Hepatic stellate cell (primary cell): Measurements from ENCODE around the gene METTL23.
A peak's percentile ranks its signal among the peaks of the same experiment; 100 is the strongest.

Experiments
- DNase-seq: peaks from one replicate; pipeline ENCODE4 v3.0.0; 2011; ENCODE audit warnings: low spot score

METTL23 gene

DNA sequence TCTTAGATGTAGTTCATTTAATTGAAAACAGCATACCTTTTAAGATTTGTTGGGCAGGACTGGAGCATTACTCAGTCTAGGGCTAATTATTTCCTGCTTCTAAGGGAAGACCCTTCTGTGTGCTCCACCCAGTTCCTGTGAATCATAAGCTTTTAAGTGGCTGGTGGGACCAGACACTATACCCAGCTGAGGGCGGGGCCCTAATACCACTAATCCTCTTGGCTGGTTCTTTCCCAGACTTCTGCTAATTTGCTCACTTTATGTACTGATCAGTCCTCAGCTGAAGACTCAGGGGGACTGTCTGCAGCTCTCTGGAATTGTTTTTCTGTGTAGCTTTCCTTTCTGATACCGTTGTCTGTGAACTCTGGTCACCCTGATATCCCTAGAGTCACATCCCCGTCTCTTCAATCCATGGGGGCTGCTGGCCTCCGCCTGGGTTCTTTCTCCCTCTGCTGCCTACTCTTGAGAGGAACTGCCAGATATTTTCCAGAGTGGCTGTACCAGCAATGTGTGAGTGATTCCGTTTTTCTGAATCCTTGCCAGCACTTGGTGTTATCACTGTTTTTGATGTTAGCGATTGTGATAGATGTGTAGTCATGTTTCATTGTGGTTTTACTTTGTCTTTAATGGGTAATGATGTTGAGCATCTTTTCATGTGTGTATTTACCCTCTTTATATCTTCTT is 46.3 kb downstream of the METTL23 start:
- peak; percentile 30 for DNase-seq

DNA sequence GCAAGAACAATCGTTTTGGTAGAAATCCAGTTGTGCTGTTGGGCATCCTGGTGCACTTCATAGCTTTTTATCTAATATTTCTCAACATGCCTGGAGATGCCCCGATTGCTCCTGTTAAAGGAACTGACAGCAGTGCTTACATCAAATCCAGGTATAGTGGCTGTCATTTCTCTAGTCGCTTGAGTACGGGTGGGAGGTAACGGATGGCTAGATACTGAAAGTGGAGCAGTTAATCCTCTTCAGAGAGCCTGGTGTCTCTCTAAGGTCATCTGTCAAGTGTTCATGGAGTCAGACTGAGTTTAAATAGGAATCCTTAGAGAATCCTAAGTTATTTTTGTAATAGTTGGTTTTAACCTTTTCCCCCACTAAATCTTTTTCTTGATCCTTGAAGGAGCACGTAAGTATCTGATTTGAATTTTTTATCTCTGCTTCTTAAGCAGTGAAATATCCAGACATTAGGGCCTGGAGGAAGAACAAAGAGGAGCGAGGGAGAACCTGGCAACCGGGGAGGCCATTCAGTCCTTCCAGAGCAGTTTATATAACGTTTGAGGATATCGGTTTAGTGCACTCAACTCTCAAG is 48.5 kb downstream of the METTL23 start:
- no peak for DNase-seq

DNA sequence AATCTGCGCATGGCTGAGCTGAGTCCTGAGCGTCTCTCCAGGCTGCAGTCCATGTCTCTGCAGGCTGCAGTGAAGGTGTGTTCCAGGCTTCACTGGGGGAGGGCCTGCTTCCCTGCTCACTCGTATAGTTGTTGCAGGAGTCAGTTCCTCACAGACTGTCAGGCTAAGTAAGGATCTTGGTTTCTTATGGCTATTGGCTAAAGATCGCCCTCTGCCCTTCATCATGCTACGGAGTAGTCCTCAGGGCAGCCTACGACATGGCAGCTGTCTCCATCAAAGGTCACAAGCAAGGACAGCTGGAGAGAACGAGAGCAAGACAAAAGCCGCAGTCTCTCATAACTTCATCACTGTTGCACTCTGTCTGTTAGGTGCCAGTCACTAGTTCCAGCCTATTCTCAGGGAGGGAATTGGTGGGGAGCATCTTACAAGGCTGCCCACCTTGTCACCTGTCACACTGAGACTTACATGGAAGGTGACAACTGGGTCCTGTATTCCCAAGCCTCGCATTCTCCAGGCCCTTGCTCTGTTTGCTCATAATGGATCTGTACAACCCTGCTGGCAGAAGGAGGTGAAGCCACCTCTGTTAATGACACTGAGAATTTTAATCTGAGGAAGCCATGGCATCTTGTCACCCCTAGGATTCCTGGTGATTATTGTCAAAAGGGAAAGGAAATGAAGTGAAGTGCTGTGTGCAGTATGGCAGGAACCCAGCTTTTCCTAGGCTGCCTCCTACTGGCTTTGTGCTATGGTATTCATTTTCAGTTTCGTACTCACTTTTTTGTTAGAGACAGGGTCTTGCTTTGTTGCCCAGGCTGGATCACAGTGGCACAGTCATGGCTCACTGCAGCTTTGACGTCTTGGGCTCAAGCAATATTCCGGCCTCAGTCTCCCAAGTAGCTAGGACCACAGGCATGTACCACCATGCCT is 54.7 kb downstream of the METTL23 start:
- no peak for DNase-seq

DNA sequence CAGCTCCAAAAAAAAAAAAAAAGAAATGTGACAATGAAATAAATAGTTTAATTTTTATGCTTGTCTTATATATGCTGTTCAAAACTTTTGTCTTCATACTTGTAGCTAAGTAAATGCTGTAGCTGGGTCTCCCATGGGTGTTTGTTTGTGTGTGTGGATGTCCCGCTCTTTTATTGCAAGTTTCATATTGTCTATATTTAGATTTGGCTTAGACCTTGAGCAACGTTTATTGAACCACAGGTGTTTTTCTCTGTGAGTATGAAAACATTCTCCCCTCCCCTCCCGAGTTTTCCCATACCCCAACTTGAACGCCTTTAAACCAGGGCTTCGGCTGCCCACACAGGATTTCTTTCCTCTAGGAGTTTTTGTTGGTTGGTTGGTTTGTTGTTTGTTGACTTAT is 56.5 kb downstream of the METTL23 start:
- DNase-seq: no peak
